Inflammatory macrophage treated with lipopolysaccharide for 1 hour (primary cell): ENCODE measurements around the gene C14orf180.

Source experiments
- DNase-seq, 2 donors: peaks; one replicate each; pipeline ENCODE4 v3.0.0-alpha.2; 2020 to 2022

The C14orf180 gene

DNA sequence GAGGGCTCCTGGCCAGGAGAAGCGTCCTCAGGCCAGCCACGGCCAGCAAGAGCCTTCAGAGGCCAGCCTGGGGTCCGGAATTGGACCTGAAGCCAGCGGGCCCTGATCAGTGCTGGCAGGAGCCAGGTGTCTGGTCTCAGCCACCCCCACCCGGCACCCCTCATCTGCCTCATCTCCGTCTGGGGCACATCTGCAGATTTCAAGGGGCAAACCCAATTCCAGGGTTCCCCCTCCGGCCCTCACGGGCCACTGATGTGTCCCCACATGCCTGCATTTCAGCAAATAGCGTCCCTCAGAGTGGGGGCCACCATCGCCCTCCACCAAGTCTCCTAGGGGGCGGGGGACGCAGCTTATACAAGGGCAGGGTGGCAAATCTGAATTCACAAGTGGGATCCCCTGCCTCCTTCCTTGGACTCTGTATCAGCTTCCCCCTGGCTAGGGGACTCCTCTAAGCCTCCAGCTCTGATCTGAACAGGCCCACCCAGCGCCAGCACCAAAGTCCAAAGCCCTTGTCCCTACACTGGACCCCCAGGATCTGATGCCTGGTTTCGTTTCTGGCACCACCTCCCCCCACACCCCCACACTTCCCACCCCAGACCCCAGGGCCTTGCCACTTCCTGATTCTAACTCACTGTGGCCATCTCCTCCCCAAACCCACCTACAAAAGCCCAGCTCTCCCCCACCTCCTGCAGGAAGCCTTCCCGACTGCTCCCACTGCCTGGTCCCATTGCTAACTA lies 14.9 kb downstream of the C14orf180 start:
- DNase-seq = no peak

- no peak for DNase-seq
Measured at GRCh38 chr14:104595116-104595675, 15.6 kb downstream of the C14orf180 start.

DNA sequence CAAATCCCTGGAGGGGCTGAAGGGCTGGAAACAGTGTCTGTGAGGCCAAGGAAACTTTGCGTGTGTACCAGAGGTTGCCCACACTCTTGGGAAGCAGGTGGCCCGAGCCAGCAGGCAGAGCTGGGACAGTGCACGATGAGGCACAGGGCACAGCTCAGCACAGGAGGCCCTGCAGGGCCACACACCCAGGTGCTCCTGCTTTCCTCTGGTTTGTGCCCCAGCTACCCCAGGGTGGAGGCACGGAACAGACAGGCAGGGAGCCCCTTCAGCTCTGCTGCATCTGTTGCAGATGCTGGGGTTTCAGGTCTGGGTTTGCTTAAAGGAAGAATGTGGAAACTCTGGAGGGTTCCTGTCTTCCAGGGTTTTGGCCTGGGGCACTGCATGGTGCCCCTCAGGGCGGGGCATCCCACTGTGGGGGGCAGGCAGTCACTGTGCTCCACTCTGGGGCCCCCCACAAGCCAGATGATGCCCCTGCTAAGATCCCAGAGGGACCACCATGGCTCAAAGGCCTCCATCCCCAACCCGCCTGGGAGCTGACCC lies 16.4 kb downstream of the C14orf180 start:
- DNase-seq = no peak

DNA sequence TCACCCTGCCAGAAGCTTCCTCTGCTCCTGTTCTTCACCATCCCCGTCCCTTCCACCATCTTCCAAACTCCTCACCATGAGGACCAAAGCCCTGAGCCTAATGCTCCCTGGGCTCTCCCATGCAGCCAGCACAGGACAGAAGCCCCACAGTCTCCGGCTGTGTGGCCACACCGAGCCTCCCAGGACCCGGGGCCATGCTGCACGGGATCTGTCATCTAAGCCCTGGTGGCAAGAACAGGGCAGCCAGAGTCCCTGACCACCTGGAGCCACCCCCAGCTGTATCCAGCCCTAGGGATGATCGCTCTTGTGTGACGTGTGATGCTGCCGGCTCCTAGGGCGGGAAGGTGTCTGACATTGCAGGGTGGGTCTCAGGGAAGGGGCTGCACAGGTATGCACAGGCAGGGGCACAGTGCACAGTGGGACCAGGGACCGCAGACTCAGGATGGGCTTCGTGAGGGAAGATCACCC lies 16.9 kb downstream of the C14orf180 start:
- DNase-seq = no peak

GRCh38 chr14:104596927-104597351 lies 17.4 kb downstream of the C14orf180 start:
- no peak for DNase-seq

DNA sequence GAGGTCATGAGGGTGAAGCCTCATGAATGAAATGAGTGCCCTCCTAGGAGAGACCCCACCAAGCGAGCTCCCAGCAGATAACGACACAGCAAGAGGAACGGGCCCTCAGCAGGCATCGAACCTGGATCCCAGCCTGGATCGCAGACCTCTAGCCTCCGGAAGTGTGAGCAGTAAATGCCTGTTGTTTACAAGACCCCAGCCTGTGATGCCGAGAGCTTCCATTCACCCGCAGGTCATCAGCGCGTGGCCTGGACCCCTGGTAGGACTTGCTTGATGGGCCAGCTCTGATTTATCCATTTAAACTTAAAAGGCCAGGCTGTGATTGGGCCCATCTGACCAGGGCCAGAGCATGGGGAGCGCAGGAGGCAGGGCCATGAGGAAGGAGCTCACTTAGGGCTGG lies 18.0 kb downstream of the C14orf180 start:
- no peak for DNase-seq

GRCh38 chr14:104598039-104598909 lies 18.7 kb downstream of the C14orf180 start:
- no peak for DNase-seq

DNA sequence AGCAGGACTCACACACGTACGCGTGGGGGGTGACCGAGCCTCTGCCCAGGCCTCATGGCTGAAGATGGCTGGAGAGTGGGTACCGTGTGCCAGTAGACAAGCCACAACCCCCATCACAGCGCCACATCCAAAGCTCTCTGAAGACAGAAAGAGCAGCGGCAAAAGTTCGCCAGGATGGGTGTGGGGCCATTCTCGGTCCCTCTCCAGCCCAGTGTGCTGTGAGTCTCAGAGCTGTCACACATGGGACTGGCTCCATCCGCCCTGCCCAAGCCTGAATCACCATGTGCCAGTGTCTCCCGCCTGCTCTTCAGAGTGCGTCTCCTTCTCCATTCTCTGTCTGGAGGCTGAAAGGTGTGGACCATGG lies 19.3 kb downstream of the C14orf180 start:
- DNase-seq = no peak

DNA sequence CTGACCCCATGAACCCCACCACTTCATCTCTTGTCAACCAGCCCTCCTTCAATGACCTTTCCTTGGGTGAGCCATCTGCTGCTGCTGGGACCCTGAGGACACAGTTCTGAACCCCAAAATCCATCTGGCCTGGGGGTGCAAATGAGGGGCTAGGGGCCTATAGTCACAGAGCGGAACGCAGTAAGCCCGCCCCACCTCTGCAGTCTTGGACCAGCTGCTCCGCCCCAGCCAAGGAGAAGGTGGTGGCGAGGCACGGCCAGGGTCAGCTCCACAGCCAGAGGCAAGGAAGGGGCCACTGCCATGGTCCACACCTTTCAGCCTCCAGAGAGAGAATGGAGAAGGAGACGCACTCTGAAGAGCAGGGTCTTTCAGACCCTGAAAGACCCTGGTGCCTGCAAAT lies 19.9 kb downstream of the C14orf180 start:
- no peak for DNase-seq

- no peak for DNase-seq
Measured at GRCh38 chr14:104600141-104600643, 20.6 kb downstream of the C14orf180 start.

GRCh38 chr14:104600805-104601204 lies 21.2 kb downstream of the C14orf180 start:
- no peak for DNase-seq

GRCh38 chr14:104601786-104602185 lies 22.2 kb downstream of the C14orf180 start:
- DNase-seq = no peak

DNA sequence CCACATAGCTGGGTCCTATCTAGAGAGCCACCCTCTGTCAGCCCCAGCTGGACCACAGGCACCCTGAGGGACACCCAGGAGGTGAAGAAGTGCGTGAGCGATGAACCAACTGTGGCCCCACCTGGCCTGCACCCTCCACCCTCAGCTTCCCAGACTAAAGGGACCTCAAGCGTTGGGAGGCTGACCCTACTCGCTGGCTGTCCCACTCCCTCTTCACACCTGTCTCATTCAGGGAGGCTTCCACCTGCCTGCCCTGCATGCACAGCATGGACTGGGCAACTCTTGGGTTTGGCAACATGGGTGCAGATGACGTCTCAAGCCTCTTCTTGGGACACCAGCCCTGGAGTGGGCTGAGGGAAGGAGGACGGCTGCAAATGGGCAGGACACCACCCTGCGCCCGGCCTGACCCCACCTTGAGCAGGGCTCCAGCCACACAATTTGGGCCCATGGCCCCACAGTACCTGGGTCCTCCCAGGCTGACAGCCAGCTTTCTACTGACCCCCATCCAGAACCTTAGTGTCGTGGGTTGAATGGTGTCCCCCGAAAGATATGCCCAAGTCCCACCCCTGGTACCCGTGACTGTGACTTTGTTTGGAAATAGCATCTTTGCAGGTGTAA lies 22.9 kb downstream of the C14orf180 start:
- no peak for DNase-seq

- DNase-seq = no peak
Measured at GRCh38 chr14:104602933-104603325, 23.4 kb downstream of the C14orf180 start.

DNA sequence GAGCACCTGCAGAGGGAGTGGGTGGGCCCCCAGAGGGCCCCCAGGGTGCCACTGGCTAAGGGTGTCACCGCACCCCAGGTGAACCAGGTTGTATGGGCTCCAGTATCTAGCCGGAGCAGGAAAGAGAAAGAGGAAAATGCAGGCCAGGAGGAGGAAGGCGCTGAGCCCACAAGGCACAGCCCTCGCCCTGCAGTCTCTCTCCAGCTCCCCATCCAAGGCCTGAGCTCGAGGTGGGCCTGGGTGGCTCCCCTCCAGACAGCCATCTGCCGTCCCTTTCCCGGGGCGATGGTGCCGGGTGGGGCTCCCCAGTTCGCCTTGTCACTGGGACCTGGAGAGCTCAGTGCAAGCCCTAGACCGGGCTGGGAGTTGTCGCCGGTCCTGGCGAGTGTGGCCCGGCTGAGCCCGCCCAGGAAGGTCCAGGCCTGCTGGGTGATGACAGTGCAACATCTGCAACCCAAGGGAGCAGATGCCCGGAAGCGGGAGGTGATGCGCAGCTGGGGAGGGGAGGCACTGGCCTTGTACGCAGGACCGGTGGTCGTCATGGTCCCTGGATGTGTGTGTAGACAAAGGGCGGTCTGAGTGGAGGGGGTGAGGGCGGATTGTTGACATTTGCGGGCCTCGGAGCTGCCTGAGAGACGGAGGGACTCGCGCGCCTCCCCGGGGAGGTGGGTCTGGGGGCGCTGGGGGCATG lies 24.3 kb downstream of the C14orf180 start:
- no peak for DNase-seq

GRCh38 chr14:104604458-104605449 lies 25.2 kb downstream of the C14orf180 start, which contains the start of gene TMEM179:
TSS of gene TMEM179 (minus strand) at chr14:104604772. CDS start at chr14:104604741, 31 bp downstream.
- no peak for DNase-seq

DNA sequence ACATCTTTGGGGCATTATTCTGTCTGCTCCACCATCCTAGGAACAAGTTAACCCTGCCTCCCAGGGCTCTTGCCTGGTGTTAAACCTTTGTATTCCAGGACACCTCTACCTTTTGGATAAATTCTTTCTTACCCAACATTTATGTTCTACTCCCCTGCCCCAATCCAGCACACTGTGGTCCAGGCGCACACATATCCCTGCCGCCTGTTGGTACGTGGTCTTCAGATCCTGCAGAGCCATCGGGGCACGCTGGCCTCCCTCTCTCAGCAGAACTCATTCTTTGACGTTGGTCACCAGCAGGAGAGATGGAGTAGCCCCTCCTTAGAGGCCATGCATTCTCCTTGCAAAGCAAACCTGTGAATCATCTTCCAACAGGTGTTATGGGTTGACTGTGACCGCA lies 30.1 kb downstream of the C14orf180 start:
- no peak for DNase-seq

DNA sequence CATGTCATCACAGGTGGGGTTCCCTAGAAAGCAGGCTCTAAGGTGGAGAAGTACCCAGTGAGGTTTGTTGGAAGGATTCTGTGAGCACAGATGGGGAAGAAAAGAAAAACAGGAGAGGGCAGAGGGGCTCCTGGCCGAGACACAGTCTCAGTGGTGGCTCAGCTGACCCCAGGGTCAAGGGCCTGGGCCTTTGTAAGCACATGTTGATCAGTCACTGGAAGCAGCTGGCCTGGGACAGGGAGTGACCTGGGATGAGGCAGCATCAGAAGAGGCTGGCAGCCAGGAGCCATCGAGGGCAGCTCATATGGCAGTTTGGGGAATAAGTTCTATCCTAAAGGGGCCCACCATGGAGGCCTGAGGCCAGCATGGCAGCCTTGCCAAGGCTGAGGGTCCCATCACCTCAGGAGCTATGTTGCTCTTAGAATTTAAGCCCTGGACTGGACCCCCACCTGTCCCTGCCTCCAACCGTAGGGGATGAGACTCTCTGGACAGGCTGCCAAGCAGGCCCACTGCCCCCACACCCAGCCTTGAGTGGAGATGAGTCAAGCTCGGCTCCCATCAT lies 31.3 kb downstream of the C14orf180 start:
- no peak for DNase-seq

GRCh38 chr14:104611881-104612280 lies 32.3 kb downstream of the C14orf180 start:
- no peak for DNase-seq

- no peak for DNase-seq
Measured at GRCh38 chr14:104614126-104614812, 34.7 kb downstream of the C14orf180 start.
